ENCODE measurements around the gene SPATA13. TPM values are rescaled to one million over a fixed set of nuclear protein-coding genes. Genes with fewer than 3 reads are reported as not detected.

SPATA13 gene
- total RNA-seq, 1 experiment from 2014 or later: 10.5 TPM

DNA sequence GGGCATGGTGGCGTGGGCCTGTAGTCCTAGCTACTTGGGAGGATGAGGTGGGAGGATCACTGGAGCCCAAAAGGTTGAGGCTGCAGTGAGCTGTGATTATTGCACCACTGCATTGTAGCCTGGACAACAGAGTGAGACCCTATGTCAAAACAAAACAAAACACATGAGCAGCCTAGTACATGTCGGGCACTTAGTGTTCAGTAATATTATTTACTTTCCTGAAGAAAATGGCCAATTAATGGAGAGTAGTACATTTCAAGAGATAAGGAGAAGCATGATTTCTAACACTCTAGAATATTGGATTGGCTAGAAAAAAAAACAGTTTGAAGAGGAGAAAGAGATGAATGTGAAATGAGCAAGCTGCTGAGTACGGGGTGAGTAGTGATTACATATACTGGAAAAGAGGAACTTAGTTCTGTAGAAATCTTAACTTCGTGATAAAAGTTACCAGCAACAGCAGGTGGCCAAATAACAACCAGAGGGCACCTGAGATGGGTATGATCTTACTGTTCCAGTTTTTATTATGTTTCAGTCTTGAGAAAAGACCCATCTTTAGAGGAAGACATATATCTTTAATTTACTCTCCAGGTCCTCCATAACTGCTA lies 36.2 kb downstream of the SPATA13 start:
- no TSS peak for BruUV-seq (replicated peaks)

DNA sequence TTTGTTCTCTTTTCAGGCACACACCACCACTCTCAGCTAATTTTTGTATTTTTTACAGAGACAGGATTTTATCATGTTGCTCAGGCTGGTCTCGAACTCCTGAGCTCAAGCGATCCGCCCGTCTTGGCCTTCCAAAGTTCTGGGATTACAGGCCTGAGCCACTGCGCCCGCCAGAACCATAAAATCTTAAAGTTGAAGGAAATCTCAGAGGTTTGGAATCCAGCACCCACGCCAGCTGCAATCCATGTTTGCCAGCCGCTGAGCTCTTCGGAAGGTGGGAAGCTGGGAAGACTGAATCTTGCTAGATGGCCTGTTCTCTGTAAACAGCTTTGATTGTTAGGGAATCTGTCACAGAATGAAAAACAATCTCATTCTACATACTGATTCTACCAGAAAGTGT lies 38.5 kb downstream of the SPATA13 start:
- Mint-ChIP-seq H3K27ac (ENCODE audit: unreplicated experiment) (no peak overlapping the region), H3K4me1 (ENCODE audit: low read depth, unreplicated experiment) (no peaks in the 10 kb centered on the region), H3K9me3 (ENCODE audit: unreplicated experiment) (no peaks in the 10 kb centered on the region), H3K36me3 (ENCODE audit: insufficient read depth, unreplicated experiment) (no peaks in the 10 kb centered on the region), H3K4me3 (ENCODE audit: unreplicated experiment) (no peak overlapping the region), H3K27me3 (ENCODE audit: insufficient read depth, unreplicated experiment) (no peaks in the 10 kb centered on the region)
- Histone ChIP-seq H3K4me3 (ENCODE audit: low read depth, low read length) (no peak overlapping the region), H3K9me3 (no peaks in the 10 kb centered on the region), H3K27me3 (replicated peaks; ENCODE audit: control insufficient read depth, insufficient read depth, low read length) (no peaks in the 10 kb centered on the region), H3K4me1 (no peaks in the 10 kb centered on the region), H3K36me3 (ENCODE audit: control insufficient read depth, insufficient read depth, low read length) (no peaks in the 10 kb centered on the region)
- BruUV-seq (replicated peaks): no TSS peak
- ChIA-PET POLR2A (no interaction called here), CTCF (no interaction called here)
- TF ChIP-seq, protein P1, sequence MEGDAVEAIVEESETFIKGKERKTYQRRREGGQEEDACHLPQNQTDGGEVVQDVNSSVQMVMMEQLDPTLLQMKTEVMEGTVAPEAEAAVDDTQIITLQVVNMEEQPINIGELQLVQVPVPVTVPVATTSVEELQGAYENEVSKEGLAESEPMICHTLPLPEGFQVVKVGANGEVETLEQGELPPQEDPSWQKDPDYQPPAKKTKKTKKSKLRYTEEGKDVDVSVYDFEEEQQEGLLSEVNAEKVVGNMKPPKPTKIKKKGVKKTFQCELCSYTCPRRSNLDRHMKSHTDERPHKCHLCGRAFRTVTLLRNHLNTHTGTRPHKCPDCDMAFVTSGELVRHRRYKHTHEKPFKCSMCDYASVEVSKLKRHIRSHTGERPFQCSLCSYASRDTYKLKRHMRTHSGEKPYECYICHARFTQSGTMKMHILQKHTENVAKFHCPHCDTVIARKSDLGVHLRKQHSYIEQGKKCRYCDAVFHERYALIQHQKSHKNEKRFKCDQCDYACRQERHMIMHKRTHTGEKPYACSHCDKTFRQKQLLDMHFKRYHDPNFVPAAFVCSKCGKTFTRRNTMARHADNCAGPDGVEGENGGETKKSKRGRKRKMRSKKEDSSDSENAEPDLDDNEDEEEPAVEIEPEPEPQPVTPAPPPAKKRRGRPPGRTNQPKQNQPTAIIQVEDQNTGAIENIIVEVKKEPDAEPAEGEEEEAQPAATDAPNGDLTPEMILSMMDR (IDR thresholded peaks at IDR 0.05; ENCODE audit: insufficient read depth in 1 of 2, low read depth in 1 of 2, low read length in 1 of 2, severe bottlenecking in 1 of 2, unreplicated experiment in 1 of 2): no peak
- intact Hi-C loops (cut with micrococcal nuclease; ENCODE audit: unreplicated experiment): no loop called here
- DNase-seq: no peak

More for the DNA sequence above, 36.2 kb downstream of the SPATA13 start:
- no peak for DNase-seq
- Mint-ChIP-seq H3K9me3 (ENCODE audit: unreplicated experiment) (no peaks in the 10 kb centered on the region), H3K27ac (ENCODE audit: unreplicated experiment) (no peak overlapping the region), H3K4me3 (ENCODE audit: unreplicated experiment) (no peak overlapping the region), H3K27me3 (ENCODE audit: insufficient read depth, unreplicated experiment) (no peaks in the 10 kb centered on the region), H3K4me1 (ENCODE audit: low read depth, unreplicated experiment) (peaks cover 7% of the 10 kb centered on the region), H3K36me3 (ENCODE audit: insufficient read depth, unreplicated experiment) (no peaks in the 10 kb centered on the region)
- CTCF ChIA-PET: no interaction called here
- POLR2A ChIA-PET: no interaction called here
- Histone ChIP-seq H3K27me3 (replicated peaks; ENCODE audit: control insufficient read depth, insufficient read depth, low read length) (no peaks in the 10 kb centered on the region), H3K4me1 (peaks cover 4% of the 10 kb centered on the region), H3K4me3 (ENCODE audit: low read depth, low read length) (no peak overlapping the region), H3K36me3 (ENCODE audit: control insufficient read depth, insufficient read depth, low read length) (no peaks in the 10 kb centered on the region; the same call in 1 of the 2 replicates), H3K9me3 (no peaks in the 10 kb centered on the region)
- intact Hi-C loops (cut with micrococcal nuclease; ENCODE audit: unreplicated experiment): no loop called here
- TF ChIP-seq, protein P1 (IDR thresholded peaks at IDR 0.05; ENCODE audit: insufficient read depth in 1 of 2, low read depth in 1 of 2, low read length in 1 of 2, severe bottlenecking in 1 of 2, unreplicated experiment in 1 of 2): no peak

DNA sequence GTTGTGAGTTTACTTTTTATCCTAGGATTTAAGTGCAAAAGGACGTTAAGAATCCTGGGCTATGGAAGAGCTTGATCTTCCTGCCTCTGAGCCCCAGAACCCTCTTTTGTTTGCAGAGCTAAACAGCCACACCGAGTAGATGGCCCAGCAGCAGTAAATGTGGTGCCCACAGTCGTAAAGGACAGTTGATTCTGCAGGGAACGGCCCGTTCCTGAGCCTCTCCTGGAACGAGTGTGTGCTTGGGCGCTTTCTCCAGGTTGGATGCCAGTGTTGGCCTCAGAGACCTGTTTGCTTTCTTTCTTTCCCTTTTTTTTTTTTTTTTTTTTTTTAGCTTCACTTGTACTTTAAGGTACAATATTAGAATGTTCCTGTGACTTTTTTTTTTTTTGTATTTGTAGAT lies 41.7 kb downstream of the SPATA13 start:
- POLR2A ChIA-PET: no interaction called here
- no peaks in the 10 kb centered on the region for H3K36me3 Mint-ChIP-seq (ENCODE audit: insufficient read depth, unreplicated experiment)
- H3K27me3 Mint-ChIP-seq (ENCODE audit: insufficient read depth, unreplicated experiment): no peaks in the 10 kb centered on the region
- H3K4me3 Mint-ChIP-seq (ENCODE audit: unreplicated experiment): no peak overlapping the region
- no peaks in the 10 kb centered on the region for H3K36me3 ChIP-seq (ENCODE audit: control insufficient read depth, insufficient read depth, low read length)
- no peaks in the 10 kb centered on the region for H3K27me3 ChIP-seq (replicated peaks; ENCODE audit: control insufficient read depth, insufficient read depth, low read length)
- no peaks in the 10 kb centered on the region for H3K4me1 Mint-ChIP-seq (ENCODE audit: low read depth, unreplicated experiment)
- no peaks in the 10 kb centered on the region for H3K9me3 Mint-ChIP-seq (ENCODE audit: unreplicated experiment)
- BruUV-seq (replicated peaks): no TSS peak
- DNase-seq: no peak
- H3K4me1 ChIP-seq: no peaks in the 10 kb centered on the region
- no peak overlapping the region for H3K27ac Mint-ChIP-seq (ENCODE audit: unreplicated experiment)
- TF ChIP-seq, protein P1 (IDR thresholded peaks at IDR 0.05; ENCODE audit: insufficient read depth in 1 of 2, low read depth in 1 of 2, low read length in 1 of 2, severe bottlenecking in 1 of 2, unreplicated experiment in 1 of 2): no peak
- intact Hi-C loops (cut with micrococcal nuclease; ENCODE audit: unreplicated experiment): no loop called here
- H3K4me3 ChIP-seq (ENCODE audit: low read depth, low read length): no peak overlapping the region
- CTCF ChIA-PET: no interaction called here
- H3K9me3 ChIP-seq: no peaks in the 10 kb centered on the region

Measured in Caco-2 (cell line).